Left forelimb (tissue), 1 donor: ENCODE data around the gene QSOX1.

ENCODE experiments used
- DNase-seq: peaks from one replicate; pipeline ENCODE4 v3.0.0-alpha.2; 2018; ENCODE audit warnings: low spot score

QSOX1 gene

GRCh38 chr1:180251526-180252305 is 97.0 kb downstream of the QSOX1 start:
- DNase-seq: no peak

- DNase-seq: no peak
Observed at GRCh38 chr1:180252638-180253536, 98.2 kb downstream of the QSOX1 start.
